Mucosa of rectum (tissue), 2 donors: ENCODE data around the gene AHNAK2.

Source experiments
- H3K27ac ChIP-seq, 2 donors: one replicate each; pipeline ENCODE4 v1.7.0; 2013; ENCODE audit warnings: inconsistent platforms in 2 of 2, low read depth in 2 of 2, low read length in 2 of 2
- H3K27me3 ChIP-seq, 2 donors: one replicate each; pipeline ENCODE4 v1.7.0; 2013; ENCODE audit warnings: low read length in 2 of 2; ENCODE audit not compliant: control insufficient read depth in 2 of 2, insufficient read depth in 2 of 2
- H3K36me3 ChIP-seq, 2 donors: one replicate each; pipeline ENCODE4 v1.7.0; 2013; ENCODE audit warnings: low read length in 2 of 2; ENCODE audit not compliant: control insufficient read depth in 2 of 2, insufficient read depth in 2 of 2
- H3K4me1 ChIP-seq, 2 donors: one replicate each; pipeline ENCODE4 v1.7.0; 2013; ENCODE audit warnings: low read length in 2 of 2, mild to moderate bottlenecking in 1 of 2; ENCODE audit not compliant: control insufficient read depth in 2 of 2, insufficient read depth in 2 of 2
- H3K4me3 ChIP-seq, 2 donors: one replicate each; pipeline ENCODE4 v1.7.0; 2013; ENCODE audit warnings: low read length in 2 of 2
- H3K9ac ChIP-seq, 2 donors: one replicate each; pipeline ENCODE4 v1.7.0; 2013; ENCODE audit warnings: low read length in 2 of 2, low read depth in 1 of 2, mild to moderate bottlenecking in 1 of 2
- H3K9me3 ChIP-seq, 2 donors: one replicate each; pipeline ENCODE4 v1.7.0; 2013; ENCODE audit warnings: low read length in 2 of 2; ENCODE audit not compliant: control insufficient read depth in 2 of 2
- donor health status: healthy.
- donor health status: Normal muscosa, but diverticular disease.

Gene AHNAK2

DNA sequence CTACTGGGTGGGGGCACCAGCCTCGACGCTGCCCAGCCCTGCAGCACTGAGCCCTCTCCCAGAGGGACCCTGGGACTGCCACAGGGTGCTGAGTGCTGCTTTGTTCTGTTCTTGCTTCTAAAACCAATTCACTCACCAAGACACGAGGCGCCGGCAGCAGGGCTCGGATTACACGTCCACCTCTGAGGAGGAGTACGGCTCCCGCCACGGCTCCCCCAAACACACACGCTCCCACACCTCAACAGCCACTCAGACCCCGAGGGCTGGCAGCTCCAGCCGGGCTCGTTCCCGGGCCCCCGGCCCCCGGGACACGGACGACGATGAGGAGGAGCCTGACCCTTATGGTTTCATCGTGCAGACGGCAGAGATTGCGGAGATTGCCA, 88.8 kb downstream of the AHNAK2 start:
- H3K9ac ChIP-seq, result no peak overlapping the region
- H3K4me3 ChIP-seq, result no peak overlapping the region
- peaks cover 12% of the 10 kb centered on the region in 2 donors for H3K36me3 ChIP-seq
- H3K27me3 ChIP-seq, result no peaks in the 10 kb centered on the region
- no peaks in the 10 kb centered on the region for H3K4me1 ChIP-seq
- H3K9me3 ChIP-seq, result no peaks in the 10 kb centered on the region
- H3K27ac ChIP-seq, result no peak overlapping the region

DNA sequence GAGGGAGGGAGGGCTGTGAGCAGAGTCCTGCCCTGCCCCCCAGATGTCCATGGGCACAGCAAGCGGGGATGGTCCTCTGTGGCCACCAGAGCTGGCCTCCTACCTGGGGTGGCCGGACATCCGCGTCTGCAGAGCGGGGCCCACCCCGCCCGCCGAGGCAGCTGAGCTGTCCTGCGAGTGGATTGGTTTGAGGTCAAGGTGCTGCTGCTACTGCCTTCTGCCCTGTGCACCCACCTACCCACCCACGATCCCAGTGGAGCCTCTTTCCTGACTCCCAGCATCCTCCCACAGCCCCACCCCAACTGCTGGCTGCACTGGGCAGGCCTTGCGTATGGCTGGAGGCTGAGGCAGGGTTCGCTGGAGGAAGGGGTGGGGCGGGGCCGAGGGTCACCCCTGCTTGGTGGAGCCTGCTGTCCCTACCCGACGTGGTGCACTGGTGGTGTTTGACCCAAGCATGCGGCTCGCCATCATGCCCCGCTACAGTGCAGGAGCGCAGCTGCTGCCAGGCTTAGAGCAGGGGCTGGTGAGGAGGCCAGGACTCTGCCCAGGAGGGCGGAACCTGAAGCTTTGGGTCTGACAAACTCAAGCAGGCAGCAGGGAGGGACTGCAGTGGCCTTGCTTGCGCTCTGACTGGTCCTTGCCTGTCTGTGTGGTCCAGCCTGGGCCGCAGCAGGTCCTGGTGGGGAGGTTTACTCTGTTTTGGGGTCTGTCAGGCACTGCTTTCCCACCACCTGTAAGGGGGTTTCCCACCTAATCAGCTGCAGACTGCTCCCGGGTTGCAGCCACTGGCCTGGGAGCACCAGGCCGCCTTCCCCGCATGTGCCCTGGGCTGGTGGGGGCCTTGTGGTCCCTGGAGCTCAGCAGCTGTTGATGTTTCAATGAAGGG, 89.4 kb downstream of the AHNAK2 start:
- H3K4me3 ChIP-seq, result no peak overlapping the region
- no peak overlapping the region for H3K9ac ChIP-seq
- H3K4me1 ChIP-seq, result no peaks in the 10 kb centered on the region
- no peak overlapping the region for H3K27ac ChIP-seq
- H3K36me3 ChIP-seq, result peaks cover 7 to 12% of the 10 kb centered on the region in 2 donors
- H3K27me3 ChIP-seq, result no peaks in the 10 kb centered on the region
- H3K9me3 ChIP-seq, result no peaks in the 10 kb centered on the region

DNA sequence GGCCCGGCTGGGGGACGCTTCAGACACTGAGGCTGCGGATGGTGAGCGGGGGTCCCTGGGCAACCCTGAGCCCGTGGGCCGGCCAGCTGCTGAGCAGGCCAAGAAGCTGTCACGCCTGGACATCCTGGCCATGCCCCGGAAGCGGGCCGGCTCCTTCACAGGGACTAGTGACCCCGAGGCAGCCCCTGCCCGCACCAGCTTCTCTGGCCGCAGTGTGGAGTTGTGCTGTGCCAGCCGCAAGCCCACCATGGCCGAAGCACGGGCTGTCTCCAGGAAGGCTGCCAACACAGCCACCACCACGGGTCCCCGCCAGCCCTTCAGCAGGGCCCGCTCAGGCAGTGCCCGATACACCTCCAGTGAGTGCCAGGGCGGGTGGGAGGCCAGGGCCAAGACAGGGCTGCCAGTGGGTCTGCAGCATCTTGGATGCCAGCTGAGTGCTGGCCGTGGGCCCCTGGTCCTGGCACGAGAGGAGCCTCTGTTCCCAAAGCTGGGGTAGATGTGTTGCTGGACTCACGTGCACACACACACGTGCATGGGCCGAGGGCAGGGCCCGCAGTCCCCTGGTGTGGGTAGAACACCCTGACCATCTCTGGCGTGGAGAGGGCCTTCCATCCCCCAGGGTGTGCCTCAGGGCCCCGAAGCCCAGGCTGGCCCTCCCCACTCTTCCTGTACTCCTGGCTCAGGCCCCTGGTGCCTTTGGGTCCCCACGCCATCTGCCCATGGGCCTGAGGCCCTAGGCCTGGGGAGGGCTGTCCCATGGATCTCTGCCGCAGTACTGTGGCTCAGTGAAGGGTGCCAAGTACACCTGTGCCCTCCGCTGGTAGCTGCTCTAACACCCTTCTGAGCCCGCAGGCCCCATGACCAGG, 90.3 kb downstream of the AHNAK2 start:
- Histone ChIP-seq H3K4me3 (no peak overlapping the region), H3K27me3 (no peaks in the 10 kb centered on the region)

More for the DNA sequence above, 90.3 kb downstream of the AHNAK2 start:
- Histone ChIP-seq H3K9me3 (no peaks in the 10 kb centered on the region), H3K36me3 (peaks cover 9 to 18% of the 10 kb centered on the region in 2 donors), H3K9ac (no peak overlapping the region), H3K4me1 (no peaks in the 10 kb centered on the region), H3K27ac (no peak overlapping the region)
